Spleen (tissue), 11 donors: ENCODE measurements around the gene TRAF3IP3. TPM values are rescaled to one million over a fixed set of nuclear protein-coding genes. Genes with fewer than 3 reads are reported as not detected.

Experiments used
- DNase-seq: peaks from one replicate; pipeline ENCODE4 v3.0.0-alpha.2; 2020
- H3K27ac ChIP-seq, 8 donors: fragments of 200-600 bp; sonication (generic) in 7 of 8; 1 replicate in 4 of 8; 2 replicates in 4 of 8; pipeline versions ENCODE4 v1.5.0 to v1.8.0; 2016 to 2021; ENCODE audit warnings: inconsistent platforms in 4 of 8, mild to moderate bottlenecking in 4 of 8, moderate library complexity in 1 of 8
- H3K27me3 ChIP-seq, 7 donors: fragments of 200-600 bp; sonication (generic) in 6 of 7; replicated peaks in 1 of 7; 1 replicate in 4 of 7; 2 replicates in 3 of 7; pipeline versions ENCODE4 v1.5.0 to v1.8.0; 2016 to 2021; ENCODE audit warnings: inconsistent platforms in 3 of 7, mild to moderate bottlenecking in 1 of 7
- H3K36me3 ChIP-seq, 6 donors: fragments of 200-600 bp; sonication (generic) in 5 of 6; 1 replicate in 4 of 6; 2 replicates in 2 of 6; pipeline versions ENCODE4 v1.5.0 to v1.8.0; 2016 to 2021; ENCODE audit warnings: inconsistent platforms in 2 of 6
- H3K4me1 ChIP-seq, 6 donors: fragments of 200-600 bp; sonication (generic) in 5 of 6; 1 replicate in 3 of 6; 2 replicates in 3 of 6; pipeline versions ENCODE4 v1.5.0 to v1.8.0; 2016 to 2021; ENCODE audit warnings: inconsistent platforms in 3 of 6
- H3K4me3 ChIP-seq, 8 donors: fragments of 200-600 bp; sonication (generic) in 7 of 8; 1 replicate in 4 of 8; 2 replicates in 4 of 8; pipeline versions ENCODE4 v1.5.0 to v1.8.0; 2016 to 2021; ENCODE audit warnings: inconsistent platforms in 4 of 8, mild to moderate bottlenecking in 4 of 8, moderate library complexity in 2 of 8
- H3K9me3 ChIP-seq, 8 donors: fragments of 200-600 bp; sonication (generic) in 7 of 8; 1 replicate in 4 of 8; 2 replicates in 4 of 8; pipeline versions ENCODE4 v1.5.0 to v1.8.0; 2016 to 2021; ENCODE audit warnings: inconsistent platforms in 4 of 8
- POLR2A ChIP-seq, 3 donors: fragments of 450-650 bp; IDR thresholded peaks; one replicate each; pipeline ENCODE4 v1.5.1; 2017; ENCODE audit warnings: antibody characterized with exemption in 3 of 3, mild to moderate bottlenecking in 1 of 3
- POLR2AphosphoS5 ChIP-seq, 3 donors: sonication (generic); formaldehyde crosslinking; IDR thresholded peaks; one replicate each; pipeline ENCODE4 v1.5.1; 2017; ENCODE audit warnings: antibody characterized with exemption in 3 of 3
- WGBS, 5 donors: extraction: QIAGEN DNeasy Blood & Tissue Kit in 3 of 5; methylation state at CpG; one replicate each; pipeline versions ENCODE4 v1.1.5 to v1.1.7; 2013 to 2018; 5-methylcytosine and 5-hydroxymethylcytosine counted together
- intact Hi-C: fragments of 100-400 bp; cut with DNase I; formaldehyde crosslinking; loops from one replicate; pipeline ENCODE4 v1.15.0; 2023; ENCODE audit warnings: low total_unique reads
- polyA plus RNA-seq, 3 donors: library from polyadenylated mRNA; stranded (reverse); fragments of 200-250 nt; gene quantifications; one replicate each; pipeline ENCODE4 v1.2.1, GENCODE V29; 2013
- total RNA-seq, 7 donors: library from RNA; depleted of rRNA in 3 of 7; stranded (reverse); fragments of >200 nt in 3 of 7; fragmentation: NEBNext Ultra II Directional in 4 of 7; extraction: Animal tissue kit (Norgen Biotek cat#: 25700) in 4 of 7; gene quantifications; one replicate each; pipeline versions ENCODE4 v1.1.0 to v1.2.1, GENCODE V29; 2016 to 2021
- TF ChIP-seq, protein P1 (sequence below), 11 experiments: fragments of 200-600 bp in 7 of 11; fragments of 450-650 bp in 4 of 11; sonication (generic) in 4 of 11; IDR thresholded peaks in 8 of 11; conservative IDR thresholded peaks in 3 of 11; 1 replicate in 7 of 11; 2 replicates in 4 of 11; pipeline versions ENCODE4 v1.4.0 to v1.8.0; 2016 to 2021; ENCODE audit warnings: antibody characterized with exemption in 11 of 11, inconsistent platforms in 4 of 11, mild to moderate bottlenecking in 1 of 11
- donor health status: healthy with polysubstance abuse.
- donor health status: DM: no; HTN: no; CAD: no; lungs with moderate emphysema.
- donor health status: DM: no; HTN: no; CAD: no.
- donor health status: Bipolar disorder and iron deficiency.
- donor health status: healthy.
- donor health status: DM: no; HTN: no; CAD: no.
- donor health status: DM: yes; HTN: yes; CAD: no.

The TRAF3IP3 gene
- total and polyA plus RNA-seq, 10 donors = 95.4 to 189 (median 108) TPM

DNA sequence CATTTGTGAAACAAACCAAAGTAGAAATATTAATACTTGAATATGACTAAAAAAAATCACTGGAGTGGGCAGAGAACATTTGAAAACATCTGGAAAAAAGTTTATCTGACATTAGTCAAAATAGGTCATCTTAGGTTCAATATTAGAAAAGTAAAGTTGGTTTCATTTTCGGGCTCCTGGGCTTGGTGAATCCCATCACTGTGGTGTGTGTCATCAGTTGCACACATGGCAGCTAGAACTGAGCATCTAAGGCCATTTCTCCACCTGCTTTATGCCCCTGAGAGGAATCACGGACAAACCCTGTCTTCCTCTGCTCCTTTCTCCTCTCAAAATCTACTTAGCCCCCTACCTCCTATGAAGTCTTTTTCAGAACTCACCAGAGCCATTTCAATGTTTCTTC lies 45.8 kb upstream of the TRAF3IP3 start:
- no peak for TF ChIP-seq POLR2AphosphoS5 (IDR thresholded peaks at IDR 0.05)
- TF ChIP-seq, protein P1, sequence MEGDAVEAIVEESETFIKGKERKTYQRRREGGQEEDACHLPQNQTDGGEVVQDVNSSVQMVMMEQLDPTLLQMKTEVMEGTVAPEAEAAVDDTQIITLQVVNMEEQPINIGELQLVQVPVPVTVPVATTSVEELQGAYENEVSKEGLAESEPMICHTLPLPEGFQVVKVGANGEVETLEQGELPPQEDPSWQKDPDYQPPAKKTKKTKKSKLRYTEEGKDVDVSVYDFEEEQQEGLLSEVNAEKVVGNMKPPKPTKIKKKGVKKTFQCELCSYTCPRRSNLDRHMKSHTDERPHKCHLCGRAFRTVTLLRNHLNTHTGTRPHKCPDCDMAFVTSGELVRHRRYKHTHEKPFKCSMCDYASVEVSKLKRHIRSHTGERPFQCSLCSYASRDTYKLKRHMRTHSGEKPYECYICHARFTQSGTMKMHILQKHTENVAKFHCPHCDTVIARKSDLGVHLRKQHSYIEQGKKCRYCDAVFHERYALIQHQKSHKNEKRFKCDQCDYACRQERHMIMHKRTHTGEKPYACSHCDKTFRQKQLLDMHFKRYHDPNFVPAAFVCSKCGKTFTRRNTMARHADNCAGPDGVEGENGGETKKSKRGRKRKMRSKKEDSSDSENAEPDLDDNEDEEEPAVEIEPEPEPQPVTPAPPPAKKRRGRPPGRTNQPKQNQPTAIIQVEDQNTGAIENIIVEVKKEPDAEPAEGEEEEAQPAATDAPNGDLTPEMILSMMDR (IDR thresholded peaks at IDR 0.05 in 8 of 11, conservative IDR thresholded peaks at IDR 0.05 in 3 of 11) = no peak
- TF ChIP-seq POLR2A (IDR thresholded peaks at IDR 0.05) = no peak
- no peak for DNase-seq
- H3K27ac ChIP-seq = no peak overlapping the region
- H3K4me1 ChIP-seq = no peaks in the 10 kb centered on the region
- 68 to 87% (median 76%) methylated on average over 2 of the region's 2 CpGs for WGBS, 5 donors
- no peaks in the 10 kb centered on the region for H3K9me3 ChIP-seq
- no peaks in the 10 kb centered on the region for H3K36me3 ChIP-seq
- no peak overlapping the region for H3K4me3 ChIP-seq
- no peaks in the 10 kb centered on the region for H3K27me3 ChIP-seq
- intact Hi-C loops = no loop called here

DNA sequence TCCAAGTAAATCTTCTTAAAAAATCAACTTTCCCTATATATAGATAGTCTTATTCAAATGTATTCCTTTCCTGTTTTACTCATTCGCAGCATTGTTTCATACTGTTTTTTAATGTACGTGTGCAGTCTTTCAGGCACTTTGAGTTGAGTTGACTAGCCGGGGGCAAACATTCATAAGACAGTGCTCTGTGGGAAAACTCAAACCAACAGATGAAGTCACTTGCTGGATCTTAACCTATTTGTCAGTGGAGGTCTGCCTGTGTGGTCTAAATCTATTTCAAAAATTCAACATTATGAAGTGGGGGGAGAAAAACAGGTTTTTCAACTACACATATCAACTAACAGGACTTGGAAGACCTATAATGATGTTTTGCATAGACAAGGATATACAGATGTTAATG lies 45.0 kb upstream of the TRAF3IP3 start:
- no peaks in the 10 kb centered on the region for H3K4me1 ChIP-seq
- no peaks in the 10 kb centered on the region for H3K27me3 ChIP-seq
- intact Hi-C loops = no loop called here
- no peak for DNase-seq
- 84 to 94% (median 89%) methylated on average over 3 of the region's 3 CpGs for WGBS, 5 donors
- H3K36me3 ChIP-seq = no peaks in the 10 kb centered on the region
- TF ChIP-seq POLR2A (IDR thresholded peaks at IDR 0.05) = no peak
- no peak for TF ChIP-seq POLR2AphosphoS5 (IDR thresholded peaks at IDR 0.05)
- TF ChIP-seq, protein P1 (IDR thresholded peaks at IDR 0.05 in 8 of 11, conservative IDR thresholded peaks at IDR 0.05 in 3 of 11) = no peak
- H3K27ac ChIP-seq = no peak overlapping the region
- no peaks in the 10 kb centered on the region for H3K9me3 ChIP-seq
- no peak overlapping the region for H3K4me3 ChIP-seq

DNA sequence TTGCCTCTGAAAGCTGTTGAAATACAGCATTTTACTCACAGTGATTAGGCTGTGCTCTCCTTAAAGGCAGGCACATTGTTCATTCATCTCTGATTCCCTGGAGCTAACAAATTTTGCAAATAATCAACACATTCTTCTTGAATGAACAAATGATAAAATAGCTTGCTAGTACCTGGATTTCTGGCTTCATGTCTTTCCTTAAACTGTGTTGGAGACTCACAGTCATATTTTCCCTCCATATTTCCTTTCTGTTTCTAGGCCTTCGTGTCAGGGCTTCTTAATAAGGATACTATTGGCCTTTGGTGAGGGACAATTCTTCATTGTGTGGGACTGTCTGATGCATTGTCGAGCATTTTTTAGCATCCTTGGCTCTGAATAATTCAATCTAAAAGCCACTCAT lies 41.5 kb upstream of the TRAF3IP3 start:
- H3K4me3 ChIP-seq = no peak overlapping the region
- H3K4me1 ChIP-seq = no peaks in the 10 kb centered on the region
- H3K36me3 ChIP-seq = no peaks in the 10 kb centered on the region
- H3K27me3 ChIP-seq = no peaks in the 10 kb centered on the region
- intact Hi-C loops = no loop called here
- 74 to 83% (median 80%) methylated on average over 2 of the region's 2 CpGs for WGBS, 5 donors
- DNase-seq = no peak
- no peaks in the 10 kb centered on the region for H3K9me3 ChIP-seq
- TF ChIP-seq POLR2A (IDR thresholded peaks at IDR 0.05) (no peak), POLR2AphosphoS5 (IDR thresholded peaks at IDR 0.05) (no peak)
- TF ChIP-seq, protein P1 (IDR thresholded peaks at IDR 0.05 in 8 of 11, conservative IDR thresholded peaks at IDR 0.05 in 3 of 11) = no peak
- no peak overlapping the region for H3K27ac ChIP-seq

DNA sequence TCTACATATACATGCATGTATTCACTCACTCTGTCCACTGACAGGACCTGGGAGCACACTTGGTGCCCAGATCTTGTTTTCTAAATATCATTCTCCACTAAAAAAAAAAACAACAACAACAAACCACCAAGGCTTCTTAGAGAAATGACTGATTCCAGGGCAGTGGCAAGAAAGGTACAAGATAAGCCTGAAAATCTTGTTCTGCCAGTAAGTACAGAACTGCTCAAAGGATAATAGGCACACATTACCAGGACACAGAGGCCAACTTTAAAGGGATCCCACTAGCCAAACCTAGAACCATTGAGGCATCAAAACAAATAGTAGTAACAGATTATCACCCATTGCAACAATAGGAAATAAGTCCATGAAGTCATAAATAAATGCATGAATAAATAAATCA lies 40.5 kb upstream of the TRAF3IP3 start:
- TF ChIP-seq, protein P1 (IDR thresholded peaks at IDR 0.05 in 8 of 11, conservative IDR thresholded peaks at IDR 0.05 in 3 of 11) = no peak
- no peak for TF ChIP-seq POLR2A (IDR thresholded peaks at IDR 0.05)
- TF ChIP-seq POLR2AphosphoS5 (IDR thresholded peaks at IDR 0.05) = no peak
- Histone ChIP-seq H3K4me3 (no peak overlapping the region), H3K27me3 (no peaks in the 10 kb centered on the region), H3K36me3 (no peaks in the 10 kb centered on the region), H3K27ac (no peak overlapping the region), H3K4me1 (no peaks in the 10 kb centered on the region), H3K9me3 (no peaks in the 10 kb centered on the region)
- intact Hi-C loops = no loop called here
- DNase-seq = no peak
